ENCODE data around the gene ASB7.

DNA sequence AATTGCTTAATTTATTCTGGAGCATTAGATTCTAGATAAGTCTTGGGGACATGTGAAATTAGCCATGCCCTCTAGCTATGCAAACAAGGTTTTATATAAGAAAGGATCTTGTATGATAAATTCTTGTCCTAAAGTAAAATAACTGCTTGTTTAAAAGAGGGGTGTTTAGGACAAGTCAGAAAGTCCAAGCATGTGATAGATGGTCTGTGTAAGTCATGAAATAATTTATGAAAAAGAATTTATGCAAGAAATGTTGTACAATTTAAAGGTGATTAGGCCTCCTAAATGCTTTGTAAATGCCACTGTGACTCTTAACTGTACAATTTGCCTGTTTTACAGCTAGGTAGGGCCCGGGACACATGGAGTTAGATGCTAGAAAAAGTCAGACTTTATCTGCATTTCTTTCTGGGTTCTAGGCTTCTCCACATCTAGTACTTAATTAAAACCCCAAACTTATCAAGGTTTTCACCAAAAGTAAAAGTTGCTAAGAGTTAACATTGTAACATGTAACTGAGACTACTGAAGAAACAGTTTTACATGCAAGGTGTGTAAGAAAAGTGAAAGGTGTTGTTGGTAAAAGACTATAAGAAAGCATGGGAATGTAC is 13.6 kb upstream of the ASB7 start:
- TF ChIP-seq CTCF (conservative IDR thresholded peaks at IDR 0.05; ENCODE audit: low read depth, low read length) (no peak), EZH2 (IDR thresholded peaks at IDR 0.05; ENCODE audit: borderline replicate concordance, low read depth, low read length, poor library complexity, severe bottlenecking) (no peak)

Measured in A673 (cell line).